A673 (cell line): ENCODE data around the gene KCNQ1. TPM values are rescaled to one million over a fixed set of nuclear protein-coding genes. Genes with fewer than 3 reads are reported as not detected.

Source experiments
- BruUV-seq: library from RNA; stranded (reverse); fragments of 400-500 nt; replicated peaks from 2 replicates; lab custom pipeline; 2021; lab: Mats Ljungman, UMichigan
- CTCF ChIA-PET: fragments of 300-600 bp; sonication (Branson Sonifier 250); formaldehyde crosslinking; loops from one replicate; lab custom pipeline; 2022; ENCODE audit warnings: antibody characterized with exemption; lab: Charles Lee
- POLR2A ChIA-PET: fragments of 300-600 bp; sonication (Branson Sonifier 250); formaldehyde crosslinking; loops from one replicate; lab custom pipeline; 2022; ENCODE audit warnings: antibody characterized with exemption; ENCODE audit not compliant: low non-redundant PET; lab: Charles Lee
- DNase-seq: peaks from one replicate; pipeline ENCODE4 v3.0.0-alpha.2; 2015; ENCODE audit warnings: low spot score
- H3K27ac ChIP-seq: fragments of 200-600 bp; sonication (generic); 2 replicates; pipeline ENCODE4 v1.5.1; 2016; ENCODE audit warnings: mixed run types, low read depth, mild to moderate bottlenecking, mixed read lengths, antibody characterized with exemption, low read length; ENCODE audit not compliant: poor library complexity, severe bottlenecking
- H3K27me3 ChIP-seq: fragments of 200-600 bp; sonication (generic); replicated peaks from 2 replicates; pipeline ENCODE4 v1.6.1; 2017; ENCODE audit warnings: mixed run types, low read depth, mild to moderate bottlenecking, mixed read lengths, antibody characterized with exemption, low read length; ENCODE audit not compliant: insufficient read depth, poor library complexity
- H3K36me3 ChIP-seq: fragments of 200-600 bp; sonication (generic); 2 replicates; pipeline ENCODE4 v1.6.1; 2016; ENCODE audit warnings: mixed run types, mild to moderate bottlenecking, mixed read lengths, antibody characterized with exemption, low read length; ENCODE audit not compliant: insufficient read depth, poor library complexity, severe bottlenecking
- H3K4me1 ChIP-seq: fragments of 200-600 bp; sonication (generic); 2 replicates; pipeline ENCODE4 v1.6.1; 2017; ENCODE audit warnings: mixed run types, mild to moderate bottlenecking, mixed read lengths, antibody characterized with exemption, low read length; ENCODE audit not compliant: insufficient read depth, poor library complexity, severe bottlenecking
- H3K4me3 ChIP-seq: fragments of 200-600 bp; sonication (generic); 2 replicates; pipeline ENCODE4 v1.5.1; 2016; ENCODE audit warnings: low read depth, mixed run types, mild to moderate bottlenecking, mixed read lengths, low read length; ENCODE audit not compliant: poor library complexity, severe bottlenecking
- H3K9me3 ChIP-seq: fragments of 200-600 bp; sonication (generic); 2 replicates; pipeline ENCODE4 v1.6.1; 2016; ENCODE audit warnings: mixed run types, low read depth, mild to moderate bottlenecking, mixed read lengths, antibody characterized with exemption, low read length; ENCODE audit not compliant: poor library complexity, severe bottlenecking
- EZH2 ChIP-seq: fragments of 200-600 bp; sonication (generic); IDR thresholded peaks from 2 replicates; pipeline ENCODE4 v1.6.1; 2017; ENCODE audit warnings: borderline replicate concordance, low read depth, mild to moderate bottlenecking, mixed read lengths, antibody characterized with exemption, low read length; ENCODE audit not compliant: poor library complexity, severe bottlenecking
- intact Hi-C: fragments of 100-400 bp; cut with micrococcal nuclease; formaldehyde crosslinking; loops from one replicate; pipeline ENCODE4 v1.10.0; 2022; ENCODE audit not compliant: unreplicated experiment
- total RNA-seq: library from RNA; stranded (reverse); gene quantifications from 2 replicates; pipeline ENCODE4 v1.2.3, GENCODE V29; 2021
- TF ChIP-seq, protein P1 (sequence below): fragments of 300-800, 200-600 bp; sonication (generic); conservative IDR thresholded peaks from 2 replicates; pipeline ENCODE4 v1.5.1; 2017; ENCODE audit warnings: low read depth, mild to moderate bottlenecking, antibody characterized with exemption, low read length, moderate library complexity, mixed read lengths

KCNQ1 gene
- total RNA-seq, 1 experiment from 2014 or later, result not detected

DNA sequence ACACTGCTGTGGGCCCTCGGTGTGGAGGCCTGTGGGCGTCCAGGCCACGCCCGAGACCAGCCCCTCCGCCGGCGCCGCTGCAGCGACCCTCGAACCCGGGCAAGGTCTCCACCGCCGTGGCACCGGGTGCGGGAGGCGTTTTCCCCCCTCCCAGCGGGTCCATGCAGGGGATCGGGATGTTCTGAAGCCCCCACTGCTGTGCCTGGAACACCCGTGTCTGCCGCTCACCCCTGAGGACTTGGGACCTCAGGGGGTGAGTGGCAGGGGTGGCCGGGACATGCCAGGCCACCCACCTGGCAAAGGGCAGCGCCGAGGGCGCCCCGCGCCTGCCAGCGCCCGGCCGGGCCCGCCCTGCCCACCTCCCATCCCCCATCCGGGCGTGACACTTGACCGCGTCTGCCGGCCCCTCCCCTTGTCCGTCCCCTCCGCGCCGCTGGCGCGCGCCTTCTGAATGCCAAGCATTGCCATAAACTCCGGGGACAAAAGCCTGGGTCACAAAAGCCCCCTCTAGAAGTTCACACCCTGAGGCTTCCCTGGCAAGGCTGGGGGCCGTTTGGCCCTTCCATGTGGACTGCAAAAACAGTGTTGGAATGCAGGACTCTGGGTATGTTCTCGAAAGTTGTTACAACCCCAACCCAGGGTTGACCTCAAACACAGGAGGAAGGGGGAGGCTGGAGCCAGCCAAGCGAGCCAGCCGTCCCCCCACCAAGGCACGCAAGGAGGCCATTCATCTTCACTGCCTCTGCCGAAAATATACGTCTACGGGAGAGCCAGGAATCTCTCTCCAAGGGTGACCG lies 255.8 kb downstream of the KCNQ1 start:
- no peaks in the 10 kb centered on the region for H3K9me3 ChIP-seq
- peak overlapping the region; percentile 96 for H3K4me3 ChIP-seq
- POLR2A ChIA-PET, result interaction anchor here (0.7 kb wide), 2 partner anchors 8 to 1118 kb away, joined by 3 to 4 read pairs; no protein-coding TSS in a partner anchor
- no peaks in the 10 kb centered on the region for H3K36me3 ChIP-seq
- intact Hi-C loops, result loop anchor here (5.0 kb wide), 1 partner anchor 187 kb away; the partner anchor contains the start of gene CDKN1C
- DNase-seq, result peak; percentile 19
- H3K27ac ChIP-seq, result peak overlapping the region; percentile 92
- H3K4me1 ChIP-seq, result peaks cover 32% of the 10 kb centered on the region
- BruUV-seq, result no TSS peak
- TF ChIP-seq, protein P1, sequence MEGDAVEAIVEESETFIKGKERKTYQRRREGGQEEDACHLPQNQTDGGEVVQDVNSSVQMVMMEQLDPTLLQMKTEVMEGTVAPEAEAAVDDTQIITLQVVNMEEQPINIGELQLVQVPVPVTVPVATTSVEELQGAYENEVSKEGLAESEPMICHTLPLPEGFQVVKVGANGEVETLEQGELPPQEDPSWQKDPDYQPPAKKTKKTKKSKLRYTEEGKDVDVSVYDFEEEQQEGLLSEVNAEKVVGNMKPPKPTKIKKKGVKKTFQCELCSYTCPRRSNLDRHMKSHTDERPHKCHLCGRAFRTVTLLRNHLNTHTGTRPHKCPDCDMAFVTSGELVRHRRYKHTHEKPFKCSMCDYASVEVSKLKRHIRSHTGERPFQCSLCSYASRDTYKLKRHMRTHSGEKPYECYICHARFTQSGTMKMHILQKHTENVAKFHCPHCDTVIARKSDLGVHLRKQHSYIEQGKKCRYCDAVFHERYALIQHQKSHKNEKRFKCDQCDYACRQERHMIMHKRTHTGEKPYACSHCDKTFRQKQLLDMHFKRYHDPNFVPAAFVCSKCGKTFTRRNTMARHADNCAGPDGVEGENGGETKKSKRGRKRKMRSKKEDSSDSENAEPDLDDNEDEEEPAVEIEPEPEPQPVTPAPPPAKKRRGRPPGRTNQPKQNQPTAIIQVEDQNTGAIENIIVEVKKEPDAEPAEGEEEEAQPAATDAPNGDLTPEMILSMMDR, result no peak
- TF ChIP-seq EZH2, result no peak
- CTCF ChIA-PET, result no interaction called here
- H3K27me3 ChIP-seq, result no peaks in the 10 kb centered on the region

DNA sequence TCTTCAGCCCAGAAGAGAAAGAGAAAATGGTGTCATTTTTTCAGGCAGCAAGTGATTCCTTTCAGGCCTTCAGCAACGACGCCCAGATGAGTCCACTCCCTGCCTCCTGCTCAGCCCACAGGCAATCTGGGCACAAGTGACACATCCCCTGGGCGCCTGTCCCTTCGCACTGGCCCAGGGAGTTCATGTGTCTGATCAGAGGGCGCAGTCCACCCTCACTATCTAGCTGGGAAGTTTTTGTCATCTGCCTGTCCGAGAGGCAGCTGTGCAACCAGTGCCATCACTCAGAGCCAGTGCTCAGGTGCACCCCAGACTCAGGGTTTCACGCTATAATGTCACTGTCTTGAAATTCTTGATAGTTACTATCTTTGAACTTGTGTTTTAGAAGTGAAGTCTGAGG lies 256.4 kb downstream of the KCNQ1 start:
- no peaks in the 10 kb centered on the region for H3K36me3 ChIP-seq
- BruUV-seq, result TSS peak; percentile 58
- peak overlapping the region; percentile 96 for H3K4me3 ChIP-seq
- ChIA-PET POLR2A (no interaction called here), CTCF (no interaction called here)
- no peaks in the 10 kb centered on the region for H3K9me3 ChIP-seq
- H3K4me1 ChIP-seq, result peaks cover 32% of the 10 kb centered on the region
- H3K27ac ChIP-seq, result peak overlapping the region; percentile 92
- no peak for DNase-seq
- intact Hi-C loops, result loop anchor here (5.0 kb wide), 1 partner anchor 186 kb away; the partner anchor contains the start of gene CDKN1C
- TF ChIP-seq, protein P1, result no peak
- H3K27me3 ChIP-seq, result no peaks in the 10 kb centered on the region

DNA sequence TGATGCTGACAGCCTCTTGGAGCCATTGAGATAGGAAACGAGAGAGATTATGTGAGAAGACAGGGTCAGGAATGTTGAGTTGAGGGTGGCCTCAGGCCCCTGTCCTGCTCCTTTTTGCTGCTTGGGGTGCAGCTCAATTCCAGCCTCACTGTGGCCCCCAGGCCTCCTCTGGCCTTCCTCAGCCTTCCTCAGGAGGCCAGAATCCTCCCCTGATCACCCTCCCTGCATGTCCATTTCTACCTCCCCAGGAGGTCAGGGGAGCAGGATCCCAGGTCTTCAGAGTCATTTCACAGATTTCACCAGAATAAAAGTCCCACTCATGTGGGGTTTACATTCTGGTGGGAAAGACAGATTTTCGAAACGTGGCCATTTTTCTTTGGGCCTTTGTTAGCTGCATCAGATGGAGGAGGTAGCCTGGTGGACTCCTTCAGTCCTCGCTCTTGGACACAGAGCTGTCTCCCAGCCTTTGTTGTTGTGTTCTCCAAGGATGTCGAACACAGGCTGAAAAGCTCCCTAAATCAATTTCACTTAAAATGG lies 257.2 kb downstream of the KCNQ1 start:
- POLR2A ChIA-PET, result no interaction called here
- H3K4me3 ChIP-seq, result no peak overlapping the region
- H3K4me1 ChIP-seq, result peaks cover 32% of the 10 kb centered on the region
- TF ChIP-seq, protein P1, result no peak
- no peak for TF ChIP-seq EZH2
- H3K27me3 ChIP-seq, result no peaks in the 10 kb centered on the region
- intact Hi-C loops, result loop anchor here (5.0 kb wide), 1 partner anchor 185 kb away; the partner anchor contains the start of gene CDKN1C
- no peak for DNase-seq
- H3K9me3 ChIP-seq, result no peaks in the 10 kb centered on the region
- no peak overlapping the region for H3K27ac ChIP-seq
- CTCF ChIA-PET, result no interaction called here
- BruUV-seq, result no TSS peak
- H3K36me3 ChIP-seq, result no peaks in the 10 kb centered on the region
